Measurements from ENCODE around the gene OR13A1. TPM values are rescaled to one million over a fixed set of nuclear protein-coding genes. Genes with fewer than 3 reads are reported as not detected.

The OR13A1 gene
- polyA plus RNA-seq, 4 donors: 0.06 to 0.22 (median 0.13) TPM; not detected in 1

Other genes starting within 250 kb of the OR13A1 start
- gene ALOX5, start 58.6 kb upstream of the OR13A1 start, polyA plus RNA-seq (ENCODE audit: insufficient read length in 4 of 4): 1 to 10 TPM; 2.3 to 5.8 (median 3.9) TPM

Measured in left renal cortex interstitium (tissue), 4 donors.